Measurements from ENCODE around the gene SGIP1.

Gene SGIP1

GRCh38 chr1:66523562-66523961 lies 10.4 kb upstream of the SGIP1 start:
- DNase-seq (ENCODE audit: low read depth in 2 of 2): no peak

GRCh38 chr1:66525086-66525485 lies 8.9 kb upstream of the SGIP1 start:
- DNase-seq (ENCODE audit: low read depth in 2 of 2): no peak

- no peak for DNase-seq (ENCODE audit: low read depth in 2 of 2)
These were observed 7.9 kb upstream of the SGIP1 start for GRCh38 chr1:66526036-66526435.

GRCh38 chr1:66526991-66527390 lies 7.0 kb upstream of the SGIP1 start:
- no peak for DNase-seq (ENCODE audit: low read depth in 2 of 2)

GRCh38 chr1:66527686-66528085 lies 6.3 kb upstream of the SGIP1 start:
- no peak for DNase-seq (ENCODE audit: low read depth in 2 of 2)

GRCh38 chr1:66528580-66528979 lies 5.4 kb upstream of the SGIP1 start:
- DNase-seq (ENCODE audit: low read depth in 2 of 2): no peak

- DNase-seq (ENCODE audit: low read depth in 2 of 2): no peak
These were observed 1.7 kb upstream of the SGIP1 start for GRCh38 chr1:66532214-66532613.

GRCh38 chr1:66532798-66533783 lies 862 bp upstream of the SGIP1 start:
- peak in 1 of 2 donors; percentile 7 for DNase-seq (ENCODE audit: low read depth in 2 of 2)

GRCh38 chr1:66535061-66535460 lies 1.1 kb downstream of the SGIP1 start:
- no peak for DNase-seq (ENCODE audit: low read depth in 2 of 2)

- DNase-seq (ENCODE audit: low read depth in 2 of 2): no peak
These were observed 1.9 kb downstream of the SGIP1 start for GRCh38 chr1:66535853-66536252.

GRCh38 chr1:66537718-66538117 lies 3.8 kb downstream of the SGIP1 start:
- DNase-seq (ENCODE audit: low read depth in 2 of 2): no peak

- no peak for DNase-seq (ENCODE audit: low read depth in 2 of 2)
These were observed 5.5 kb downstream of the SGIP1 start for GRCh38 chr1:66539491-66539890.

- DNase-seq (ENCODE audit: low read depth in 2 of 2): no peak
These were observed 6.6 kb downstream of the SGIP1 start for GRCh38 chr1:66540434-66541032.

GRCh38 chr1:66542314-66542713 lies 8.4 kb downstream of the SGIP1 start:
- no peak for DNase-seq (ENCODE audit: low read depth in 2 of 2)

GRCh38 chr1:66542811-66543767 lies 9.1 kb downstream of the SGIP1 start:
- no peak for DNase-seq (ENCODE audit: low read depth in 2 of 2)

GRCh38 chr1:66546047-66546810 lies 12.3 kb downstream of the SGIP1 start:
- no peak for DNase-seq (ENCODE audit: low read depth in 2 of 2)

GRCh38 chr1:66549017-66549416 lies 15.1 kb downstream of the SGIP1 start:
- no peak for DNase-seq (ENCODE audit: low read depth in 2 of 2)

GRCh38 chr1:66550243-66550642 lies 16.3 kb downstream of the SGIP1 start:
- no peak for DNase-seq (ENCODE audit: low read depth in 2 of 2)

GRCh38 chr1:66552287-66552686 lies 18.3 kb downstream of the SGIP1 start:
- DNase-seq (ENCODE audit: low read depth in 2 of 2): no peak

- DNase-seq (ENCODE audit: low read depth in 2 of 2): no peak
These were observed 18.9 kb downstream of the SGIP1 start for GRCh38 chr1:66552829-66553228.

- DNase-seq (ENCODE audit: low read depth in 2 of 2): no peak
These were observed 19.9 kb downstream of the SGIP1 start for GRCh38 chr1:66553846-66554245.
